ENCODE data around the gene CYBRD1.
"Not testable (repeated sequence)": the region's sequence is repeated elsewhere in the genome, so short reads cannot be mapped to it uniquely, and the experiment has no call there.

Gene CYBRD1, protein sequence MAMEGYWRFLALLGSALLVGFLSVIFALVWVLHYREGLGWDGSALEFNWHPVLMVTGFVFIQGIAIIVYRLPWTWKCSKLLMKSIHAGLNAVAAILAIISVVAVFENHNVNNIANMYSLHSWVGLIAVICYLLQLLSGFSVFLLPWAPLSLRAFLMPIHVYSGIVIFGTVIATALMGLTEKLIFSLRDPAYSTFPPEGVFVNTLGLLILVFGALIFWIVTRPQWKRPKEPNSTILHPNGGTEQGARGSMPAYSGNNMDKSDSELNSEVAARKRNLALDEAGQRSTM

DNA sequence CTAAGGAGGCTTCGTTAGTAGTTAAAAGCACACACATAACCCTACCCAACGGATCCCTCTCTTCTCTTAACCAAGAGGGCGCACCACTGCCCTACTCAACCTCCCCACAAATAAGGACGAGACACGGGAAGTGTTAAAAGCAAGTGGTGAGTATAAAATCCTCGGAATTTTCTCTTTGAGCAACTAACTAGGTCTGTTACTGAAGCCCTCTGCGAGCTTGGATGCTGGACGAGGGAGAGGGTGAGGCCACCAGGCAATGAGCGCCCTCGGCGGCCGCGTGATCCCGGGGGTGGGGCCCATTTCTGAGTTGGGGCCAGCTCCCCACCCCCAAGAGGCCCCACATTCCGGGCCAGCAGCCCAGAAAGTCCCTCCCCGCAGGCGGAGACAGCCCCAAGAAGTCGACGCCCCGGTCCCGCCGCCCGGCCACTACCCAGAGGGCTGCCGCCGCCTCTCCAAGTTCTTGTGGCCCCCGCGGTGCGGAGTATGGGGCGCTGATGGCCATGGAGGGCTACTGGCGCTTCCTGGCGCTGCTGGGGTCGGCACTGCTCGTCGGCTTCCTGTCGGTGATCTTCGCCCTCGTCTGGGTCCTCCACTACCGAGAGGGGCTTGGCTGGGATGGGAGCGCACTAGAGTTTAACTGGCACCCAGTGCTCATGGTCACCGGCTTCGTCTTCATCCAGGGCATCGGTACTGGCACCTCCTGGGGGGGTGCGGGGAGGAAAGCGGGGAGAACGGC is at the start of gene CYBRD1:
CYBRD1 (plus strand) TSS at position 423 of the 736 bp plus-strand sequence; CDS start at position 495, 72 bp downstream.
- peak; percentile 27 for DNase-seq

DNA sequence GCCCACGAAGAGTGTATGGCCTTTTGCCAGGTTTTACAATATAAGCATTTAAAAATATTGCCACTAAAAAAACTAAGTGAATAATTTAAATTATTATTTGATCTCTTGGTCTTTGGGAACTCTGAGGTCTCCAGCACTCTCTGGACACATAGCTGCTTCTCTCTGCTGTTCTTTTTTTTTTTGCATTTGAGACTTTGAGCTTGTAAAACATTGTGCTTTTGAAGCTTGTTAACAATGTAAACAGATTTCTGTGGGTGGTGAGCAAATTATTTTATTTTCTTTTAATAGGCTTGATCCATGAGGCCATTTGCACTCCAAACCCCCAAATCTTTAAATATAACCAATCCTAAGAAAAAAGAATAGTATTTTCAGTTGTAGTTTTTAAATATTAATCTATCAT is 46.3 kb upstream of the CYBRD1 start:
- no peak for DNase-seq

DNA sequence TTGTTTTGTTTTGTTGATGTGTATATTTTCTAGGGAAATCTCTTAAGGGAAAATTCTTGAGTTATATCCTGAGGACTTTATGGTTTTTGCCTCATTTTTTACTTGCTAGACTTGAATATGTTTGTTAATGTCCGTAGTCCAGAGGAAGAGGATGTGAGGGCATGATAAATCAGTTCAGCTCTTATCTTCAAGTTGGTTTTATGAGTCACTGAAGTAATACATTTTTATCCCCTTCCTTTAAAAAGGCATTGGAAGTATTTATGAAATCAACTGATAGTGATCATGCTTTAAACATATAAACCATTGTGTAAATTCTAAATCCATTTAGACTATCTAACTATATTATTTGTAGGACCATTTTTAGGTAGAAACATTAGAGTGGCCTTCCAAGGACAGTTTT is 43.9 kb upstream of the CYBRD1 start:
- no peak for DNase-seq

DNA sequence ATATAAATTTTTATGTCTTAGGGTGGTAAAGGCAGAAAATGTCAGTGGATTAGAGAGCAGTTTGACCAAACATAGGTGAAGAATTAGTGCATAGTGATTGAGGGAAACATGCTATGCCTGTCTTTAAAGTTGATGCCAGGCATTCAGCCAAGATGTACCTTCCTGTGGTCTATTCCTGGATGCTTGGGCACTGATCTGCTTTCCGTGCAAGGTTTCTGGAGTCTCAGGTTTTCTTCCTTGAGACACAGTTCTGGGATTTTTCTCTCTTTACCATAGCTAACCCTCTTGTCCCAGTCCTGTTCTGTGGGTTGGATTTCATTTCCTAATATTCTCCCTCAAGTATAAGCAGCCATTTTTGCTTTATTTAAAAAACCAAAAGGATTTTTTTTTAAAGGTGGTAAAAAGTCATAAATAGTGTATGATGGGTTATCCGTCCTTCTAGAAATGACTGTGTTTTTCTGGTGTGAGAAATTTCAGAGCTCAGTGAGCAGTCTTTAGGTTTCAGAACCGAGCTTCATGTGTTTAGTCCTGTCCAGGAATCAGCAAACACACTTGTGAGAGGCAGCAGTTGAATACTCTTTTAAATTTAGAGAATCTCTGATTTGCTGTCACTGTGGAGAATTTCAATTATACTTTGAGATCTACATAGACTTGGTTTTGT is 43.0 kb upstream of the CYBRD1 start:
- peak; percentile 62 for DNase-seq

DNA sequence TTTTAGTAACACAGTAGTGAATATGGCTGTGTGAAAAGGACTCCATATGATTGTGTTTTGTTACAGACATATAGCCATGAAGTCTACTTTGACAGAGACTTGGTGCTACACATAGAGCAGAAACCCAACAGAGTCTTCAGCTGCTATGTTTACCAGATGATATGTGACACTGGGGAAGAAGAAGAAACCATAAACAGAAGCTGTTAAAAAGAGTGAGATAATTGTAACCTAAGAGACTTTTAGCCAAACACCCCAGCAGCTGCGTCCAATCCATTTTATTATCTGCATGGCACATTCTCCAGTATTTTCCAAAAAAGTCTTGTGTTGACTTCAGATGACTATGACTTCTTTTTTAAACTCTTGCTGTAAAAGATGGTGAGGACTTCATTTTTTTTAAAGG is 41.4 kb upstream of the CYBRD1 start:
- DNase-seq, result no peak

DNA sequence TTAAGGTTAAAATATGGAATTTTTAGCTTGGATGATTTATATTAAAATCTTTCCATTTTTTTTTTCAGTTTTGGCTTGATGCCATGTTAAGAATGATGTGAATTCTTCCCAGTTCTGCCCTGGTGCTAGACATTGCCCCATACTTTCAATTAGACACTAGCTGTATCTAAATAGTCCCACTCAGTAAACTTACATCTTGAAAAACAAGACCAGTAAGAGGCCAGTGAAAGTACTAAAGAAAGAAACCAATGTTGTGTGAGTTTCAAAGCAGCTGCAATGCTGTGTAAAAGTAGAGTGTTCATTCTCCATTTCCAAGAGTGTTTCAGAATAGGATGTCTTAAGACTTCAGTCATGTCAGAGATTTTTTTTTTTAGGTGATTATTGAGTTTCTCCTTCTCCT is 40.0 kb upstream of the CYBRD1 start:
- no peak for DNase-seq

DNA sequence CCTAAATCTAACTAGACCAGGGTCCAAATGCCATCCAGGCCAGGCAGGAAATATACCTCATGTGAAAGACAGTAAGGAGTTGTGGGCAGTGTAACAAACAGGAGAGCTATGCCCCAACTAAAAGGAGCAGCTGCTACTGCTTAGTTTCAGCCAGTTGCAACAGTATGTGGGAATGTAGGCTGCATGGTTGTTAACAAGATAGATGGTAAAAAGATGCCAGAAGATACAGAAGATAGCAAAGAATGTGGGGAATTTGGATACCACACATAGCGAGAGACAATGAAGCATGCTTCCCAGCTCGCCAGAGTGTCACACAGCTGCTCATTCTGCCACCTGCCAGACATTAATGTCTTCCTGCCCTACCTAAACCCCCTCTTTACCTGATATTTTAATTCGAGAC is 39.4 kb upstream of the CYBRD1 start:
- no peak for DNase-seq

DNA sequence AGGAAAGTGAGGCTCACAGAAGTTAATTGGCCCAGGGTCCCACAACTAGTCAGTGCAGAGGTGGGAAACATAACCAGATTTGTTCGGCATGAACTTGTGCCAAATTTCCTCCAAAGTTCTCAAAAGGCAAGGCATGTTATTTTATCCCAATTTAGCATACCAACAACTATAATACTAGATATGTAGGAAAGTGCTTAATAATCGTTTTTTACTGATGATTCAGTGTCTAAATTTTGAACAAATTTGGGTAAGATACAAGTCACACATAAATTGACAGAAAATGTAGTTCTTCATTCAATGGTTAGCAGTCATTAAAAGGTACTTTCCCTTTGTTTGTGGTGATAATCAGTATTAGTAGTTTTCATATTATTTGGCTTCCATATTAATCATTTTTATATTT is 38.5 kb upstream of the CYBRD1 start:
- no peak for DNase-seq

DNA sequence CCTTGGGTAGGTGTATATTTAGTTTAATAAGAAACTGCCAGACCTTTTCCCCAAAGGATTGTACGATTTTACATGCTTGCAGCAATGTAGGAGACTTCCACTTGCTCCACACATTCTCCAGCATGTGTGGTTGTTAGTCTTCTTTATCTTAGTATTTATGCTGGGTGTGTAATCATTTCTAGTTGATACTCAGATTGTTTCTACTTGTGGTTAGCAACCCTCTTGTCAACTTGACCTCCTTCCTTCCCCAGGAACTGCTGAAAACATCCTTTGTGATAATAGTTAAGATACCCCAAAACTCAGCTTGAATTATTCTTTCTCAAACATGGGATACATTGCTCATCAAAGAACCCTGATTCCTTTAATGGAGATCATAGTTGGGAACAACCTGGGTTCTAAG is 37.2 kb upstream of the CYBRD1 start:
- peak; percentile 7 for DNase-seq

DNA sequence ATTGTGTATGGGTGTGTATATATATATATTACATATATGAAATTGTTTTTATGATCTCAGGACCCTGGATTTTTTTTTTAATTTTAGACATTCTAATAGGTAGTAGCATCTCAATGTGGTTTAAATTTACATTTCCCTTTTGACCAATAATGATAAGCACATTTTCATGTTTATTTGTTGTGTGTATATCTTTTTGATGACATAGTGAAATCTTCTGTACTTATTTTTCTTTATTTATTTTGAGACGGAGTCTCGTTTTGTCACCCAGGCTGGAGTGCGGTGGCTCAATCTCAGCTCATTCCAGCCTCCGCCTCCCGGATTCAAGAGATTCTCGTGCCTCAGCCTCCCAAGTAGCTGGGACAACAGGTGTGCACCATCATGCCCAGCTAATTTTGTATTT is 35.1 kb upstream of the CYBRD1 start:
- DNase-seq, result no peak

DNA sequence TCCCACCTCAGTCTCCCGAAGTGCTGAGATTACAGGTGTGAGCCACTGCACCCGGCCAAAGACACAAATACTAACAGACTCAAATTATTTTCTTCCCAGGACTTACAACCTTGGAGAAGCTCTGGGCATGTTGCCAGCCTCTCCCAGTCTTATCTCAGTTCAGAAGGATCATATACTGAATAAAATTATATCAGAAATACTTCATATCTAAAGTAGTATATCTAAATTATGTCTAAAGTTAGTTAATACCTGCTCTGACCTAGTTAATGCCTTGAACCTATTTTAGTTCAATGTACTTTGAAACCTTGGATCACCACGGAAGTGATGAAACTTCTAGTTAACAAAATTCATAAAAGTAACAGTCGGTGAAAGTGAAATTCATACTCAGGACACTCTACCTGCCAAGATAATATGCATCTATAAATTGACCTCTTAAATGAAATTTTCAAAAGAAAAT is 34.4 kb upstream of the CYBRD1 start:
- DNase-seq, result no peak

DNA sequence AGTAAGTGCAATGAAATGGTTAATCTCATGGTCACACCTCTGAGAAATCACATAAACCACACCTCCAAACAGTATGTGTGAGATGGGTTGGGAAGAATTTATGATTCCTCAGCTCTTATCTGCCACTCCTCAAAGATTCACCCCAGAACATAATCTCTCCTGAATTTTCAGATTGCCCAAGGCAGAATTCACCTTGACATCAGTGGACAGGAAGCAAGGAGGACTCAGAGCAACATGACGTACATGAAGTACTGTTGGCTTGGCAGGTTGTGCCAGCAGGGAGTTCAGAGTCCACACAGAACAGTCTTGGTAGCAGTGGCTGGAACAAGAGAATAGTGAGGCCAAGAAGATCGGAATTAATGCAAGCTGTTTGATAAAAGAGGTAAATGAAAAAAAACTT is 31.7 kb upstream of the CYBRD1 start:
- DNase-seq, result no peak

DNA sequence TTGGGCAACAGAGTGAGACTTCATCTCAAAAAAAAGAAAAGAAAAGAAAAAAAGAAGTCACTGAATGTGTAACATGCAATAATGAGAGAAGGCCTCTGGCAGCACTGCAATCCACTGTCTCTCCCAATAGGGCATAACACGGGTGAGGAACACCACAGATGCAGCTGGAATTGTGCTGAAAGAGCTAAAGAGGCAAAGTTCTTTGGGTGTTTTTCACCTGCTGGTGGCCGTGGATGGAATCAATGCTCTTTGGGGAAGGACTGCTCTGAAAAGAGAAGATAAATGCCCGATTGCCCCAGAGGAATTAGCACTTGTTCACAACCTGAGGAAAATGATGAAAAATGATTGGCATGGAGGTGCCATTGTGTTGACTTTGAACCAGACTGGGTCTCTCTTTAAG is 31.0 kb upstream of the CYBRD1 start:
- DNase-seq, result no peak

DNA sequence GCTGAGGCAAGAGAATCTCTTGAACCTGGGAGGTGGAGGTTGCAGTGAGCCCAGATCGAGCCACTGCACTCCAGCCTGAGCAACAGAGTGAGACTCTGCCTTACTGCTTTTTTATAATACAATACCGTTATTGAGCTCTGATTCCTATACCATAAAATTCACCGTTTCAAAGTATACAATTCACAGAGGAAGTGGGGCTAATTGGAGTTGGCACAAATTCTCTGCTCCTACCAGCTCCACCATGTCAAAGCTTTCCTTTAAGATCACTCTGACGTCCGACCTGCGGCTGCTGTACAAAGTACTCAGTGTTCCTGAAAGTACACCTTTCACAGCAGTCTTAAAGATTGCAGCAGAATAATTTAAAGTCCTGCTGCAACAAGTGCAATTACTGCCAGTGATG is 29.6 kb upstream of the CYBRD1 start:
- DNase-seq, result no peak

DNA sequence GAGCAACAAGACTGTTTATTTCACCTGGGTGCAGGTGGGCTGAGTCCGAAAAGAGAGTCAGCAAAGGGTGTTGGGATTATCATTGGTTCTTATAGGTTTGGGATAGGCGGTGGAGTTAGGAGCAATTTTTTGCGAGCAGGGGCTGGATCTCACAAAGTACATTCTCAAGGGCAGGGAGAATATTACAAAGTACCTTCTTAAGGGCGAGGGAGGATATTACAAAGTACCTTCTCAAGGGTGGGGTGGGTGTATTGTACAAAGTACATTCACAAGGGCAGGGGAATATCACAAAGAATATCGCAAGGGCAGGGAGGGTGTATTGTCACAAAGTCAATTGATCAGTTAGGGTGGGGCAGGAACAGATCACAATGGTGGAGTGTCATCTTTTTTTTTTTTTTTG is 24.6 kb upstream of the CYBRD1 start:
- DNase-seq, result not testable (repeated sequence)

DNA sequence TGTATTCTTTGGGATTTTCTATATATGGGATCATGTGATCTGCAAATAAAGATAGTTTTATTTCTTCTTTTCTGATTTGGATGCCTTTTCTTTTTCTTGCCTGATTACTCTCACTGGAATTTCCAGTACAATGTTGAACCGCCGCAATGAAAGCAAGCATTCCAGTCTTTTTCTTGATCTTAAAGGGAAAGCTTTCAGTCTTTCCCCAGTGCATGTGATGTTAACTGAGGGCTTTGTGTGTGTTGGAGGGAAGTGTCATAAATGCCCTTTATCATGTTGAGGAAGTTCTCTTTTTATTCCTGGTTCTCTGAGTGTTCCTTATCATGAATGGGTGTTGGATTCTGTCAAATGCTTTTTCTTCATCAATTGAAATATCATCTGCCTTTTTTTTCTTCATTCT is 16.9 kb upstream of the CYBRD1 start:
- DNase-seq, result no peak

DNA sequence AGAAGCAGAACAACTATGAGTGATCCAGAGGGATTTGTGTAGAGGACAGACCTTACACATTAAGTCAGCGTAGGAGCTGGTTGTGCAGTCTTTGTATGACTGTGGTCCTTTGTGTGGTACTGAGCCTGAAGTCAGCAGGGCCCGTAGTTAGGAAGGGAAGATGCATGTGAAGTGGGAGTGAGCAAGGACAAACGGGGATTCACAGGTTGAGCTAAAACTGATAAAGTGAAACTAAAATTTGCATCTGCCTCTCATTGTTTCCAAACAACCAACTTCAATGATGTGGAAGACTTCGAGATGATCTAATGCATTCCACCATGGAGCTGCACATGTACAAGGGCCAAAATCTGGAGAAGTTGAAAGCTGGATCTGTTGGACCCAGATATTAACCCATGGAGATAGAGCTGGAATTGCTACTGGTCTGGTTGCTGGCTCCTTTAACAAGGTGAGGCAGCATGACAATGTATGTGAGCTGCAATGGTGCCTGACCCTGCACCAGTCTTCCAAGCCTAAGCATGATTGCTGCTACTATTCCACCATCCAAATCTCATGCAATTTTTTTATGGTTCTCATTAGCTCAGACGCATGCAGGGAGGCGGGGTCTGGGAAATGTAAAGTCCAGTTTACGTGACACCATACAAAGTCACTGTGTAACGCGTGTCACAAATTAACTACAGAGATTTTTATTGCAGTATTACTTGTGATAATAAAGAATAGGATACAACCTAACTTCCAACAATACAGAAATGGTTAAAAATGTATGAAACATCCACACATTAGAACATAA is 12.1 kb upstream of the CYBRD1 start:
- peak; percentile 6 for DNase-seq

DNA sequence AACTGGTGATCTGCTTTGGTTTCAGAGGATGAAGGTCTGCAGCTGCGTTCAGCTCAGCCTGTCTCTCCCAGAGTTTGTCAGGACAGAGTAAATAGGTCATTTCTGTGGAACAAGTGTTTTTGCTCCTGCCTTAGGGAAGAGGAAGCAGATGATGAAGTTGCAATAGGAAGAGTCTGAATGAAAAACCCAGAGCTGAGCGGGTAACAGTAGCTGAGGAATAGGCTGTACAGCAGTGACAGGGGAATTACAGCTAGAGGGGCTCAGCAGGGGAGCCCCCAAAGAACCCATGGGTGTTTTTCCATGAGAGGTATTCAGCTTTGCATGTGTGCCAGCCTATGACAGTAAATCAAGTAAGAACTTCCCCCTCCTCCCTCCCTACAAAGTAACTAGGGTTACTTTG is 10.3 kb upstream of the CYBRD1 start:
- no peak for DNase-seq

DNA sequence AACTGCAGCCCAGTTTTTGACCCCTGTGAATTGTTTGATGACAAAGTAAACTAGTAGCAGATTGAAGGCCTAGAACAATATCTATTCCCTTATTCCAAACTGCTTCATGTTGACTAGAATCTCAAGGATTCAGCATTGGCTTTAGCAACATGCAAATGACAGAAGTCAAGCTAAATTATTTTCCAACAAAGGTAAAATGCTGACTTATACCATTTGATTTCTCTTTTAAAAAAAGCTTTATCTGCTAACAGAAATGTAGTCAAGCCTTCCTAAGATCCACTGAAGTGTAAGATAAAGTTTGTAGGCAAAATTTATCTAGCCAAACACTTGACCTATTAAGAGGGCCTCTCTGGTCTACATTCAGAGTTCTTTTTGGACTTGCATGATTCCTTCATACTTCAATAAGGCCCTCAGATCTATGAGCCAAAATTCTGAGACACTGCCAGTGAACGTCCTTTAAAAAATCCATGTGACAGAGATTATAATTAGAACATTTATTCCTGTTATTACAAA is 9.5 kb upstream of the CYBRD1 start:
- DNase-seq, result no peak

DNA sequence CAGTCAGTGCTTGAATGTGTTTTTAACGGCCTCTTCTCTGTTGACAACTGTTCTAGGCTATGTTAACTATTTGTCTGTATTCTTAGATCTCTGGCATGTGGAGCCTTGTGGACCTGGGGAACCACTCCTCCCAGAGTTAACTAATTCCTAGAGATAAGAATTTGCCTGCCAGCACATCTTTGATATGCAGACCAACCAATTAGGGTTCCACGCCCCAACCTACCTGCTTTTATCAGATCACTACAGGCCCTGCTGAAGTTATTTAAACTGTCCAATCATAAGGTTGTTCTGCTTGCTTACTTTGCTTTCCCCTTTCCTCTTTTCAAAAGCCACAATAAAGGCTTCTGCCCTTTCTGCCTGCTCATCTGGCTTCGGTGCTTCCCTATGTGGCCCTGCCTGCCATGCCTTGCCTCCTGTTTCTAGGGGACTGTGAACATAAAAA is 8.5 kb upstream of the CYBRD1 start:
- no peak for DNase-seq

DNA sequence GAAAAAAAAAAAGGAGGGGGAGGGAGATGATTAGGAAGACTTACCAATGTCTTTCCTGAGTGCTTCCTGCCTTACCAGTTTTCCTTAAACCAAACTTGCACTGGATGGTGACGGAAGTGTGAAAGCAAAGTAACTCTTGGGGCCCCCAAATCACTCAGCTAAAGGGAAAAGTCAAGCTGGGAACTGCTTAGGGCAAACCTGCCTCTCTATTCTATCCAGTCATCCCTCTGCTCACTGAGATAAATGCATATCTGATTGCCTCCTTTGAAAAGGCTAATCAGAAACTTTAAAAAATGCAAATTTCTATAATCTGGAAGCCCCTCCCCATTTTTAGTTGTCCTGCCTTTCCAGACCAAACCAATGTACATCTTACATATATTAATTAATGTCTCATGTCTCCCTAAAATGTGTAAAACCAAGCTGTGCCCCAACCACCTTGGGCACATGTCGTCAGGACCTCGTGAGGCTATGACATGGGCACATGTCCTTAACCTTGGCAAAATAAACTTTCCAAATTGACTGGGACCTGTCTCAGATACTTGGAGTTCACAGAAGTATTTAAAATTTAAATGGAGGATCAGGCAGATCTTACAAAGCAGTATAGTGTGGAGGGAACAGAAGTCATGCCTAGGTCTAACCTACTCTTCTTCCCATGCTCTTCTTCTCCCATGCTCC is 7.2 kb upstream of the CYBRD1 start:
- no peak for DNase-seq

DNA sequence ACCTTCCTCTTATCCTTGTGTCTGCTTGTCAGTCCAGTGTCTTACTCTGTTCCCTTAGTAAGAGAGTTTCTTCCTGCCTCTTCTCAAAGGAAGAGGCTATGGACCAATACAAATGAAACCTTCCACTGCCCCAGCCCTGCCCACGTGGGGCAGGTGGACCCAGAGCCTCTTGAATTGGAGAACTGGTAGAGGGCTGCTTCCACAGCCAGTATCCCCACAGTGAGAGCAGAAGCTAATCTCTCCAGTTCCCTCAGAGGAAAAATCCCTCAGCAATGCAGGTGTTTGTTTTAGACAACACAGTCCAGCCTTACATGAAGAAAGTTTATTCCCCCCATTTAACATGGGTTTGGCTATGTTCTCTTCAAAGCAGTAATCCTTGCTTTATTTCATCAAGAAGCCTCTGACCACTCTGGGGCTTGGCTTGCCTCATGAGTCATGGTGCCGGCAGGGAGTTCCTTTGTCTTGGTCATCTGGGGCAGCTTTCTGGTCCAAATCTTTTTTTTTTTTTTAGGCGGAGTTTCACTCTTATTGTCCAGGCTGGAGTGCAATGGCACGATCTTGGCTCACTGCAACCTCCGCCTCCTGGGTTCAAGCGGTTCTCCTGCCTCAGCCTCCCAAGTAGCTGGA is 6.5 kb upstream of the CYBRD1 start:
- no peak for DNase-seq
